Heart left ventricle (tissue), 13 donors: ENCODE results near the gene SYNDIG1.

Source experiments
- POLR2A ChIP-seq, 2 donors: fragments of 450-650 bp; IDR thresholded peaks; one replicate each; pipeline ENCODE4 v1.6.1; 2017; ENCODE audit warnings: antibody characterized with exemption in 2 of 2, mild to moderate bottlenecking in 2 of 2, moderate library complexity in 2 of 2
- TF ChIP-seq, protein P1 (sequence below), 12 donors: fragments of 200-600 bp; sonication (generic) in 4 of 12; IDR thresholded peaks; one replicate each; pipeline versions ENCODE4 v1.5.0 to v1.8.0; 2018 to 2022; ENCODE audit warnings: antibody characterized with exemption in 12 of 12, mild to moderate bottlenecking in 5 of 12
- donor health status: ischemic (EF 13 %, LVEDD 7.1; RV severe dilation, severe dysfunction).
- donor health status: DM: no; HTN: yes; CAD: no.
- donor health status: DM: no; HTN: no; CAD: no.
- donor health status: ischemic (EF 25% LVEDD 6.9; RV normal size, moderate dysfunction).
- donor health status: ischemic (EF 25% LVEDD 5.7; RV mildly dilated, moderate dysfunction).
- donor health status: ischemic (EF 35%, LVEDD 5.7; RV mildly dilated, moderate dysfunction).
- donor health status: nonischemic (EF 11% LVEDD 7.7; RV severe dilation, severe dysfunction).
- donor health status: DM: yes; HTN: yes; CAD: no.
- donor health status: PGD.
- donor health status: ischemic (EF 29% LVEDD 5.4; RV normal size, mild dysfunction).
- donor health status: nonischemic (EF 23%, LVEDD 6.1; RV moderate dilation, normal function).

DNA sequence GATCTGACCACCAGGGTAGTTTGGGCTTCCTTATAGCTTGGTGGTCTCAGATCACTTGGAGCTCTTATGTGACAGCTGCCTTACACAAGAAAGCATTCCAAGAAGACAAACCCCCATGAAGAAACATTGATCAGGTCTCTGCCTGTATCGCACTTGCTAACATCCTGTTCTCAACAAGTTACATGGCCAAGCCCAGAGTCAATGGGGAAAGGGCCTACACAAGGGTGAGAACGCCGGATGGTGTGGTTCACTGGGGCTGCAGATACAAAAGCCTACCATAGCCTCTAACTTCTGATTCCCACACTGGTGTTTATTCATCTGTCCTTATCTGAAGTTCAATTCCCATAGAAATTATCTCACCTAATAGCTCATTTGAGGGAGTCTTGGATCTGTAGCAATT is 235.5 kb downstream of the SYNDIG1 start:
- TF ChIP-seq, protein P1, sequence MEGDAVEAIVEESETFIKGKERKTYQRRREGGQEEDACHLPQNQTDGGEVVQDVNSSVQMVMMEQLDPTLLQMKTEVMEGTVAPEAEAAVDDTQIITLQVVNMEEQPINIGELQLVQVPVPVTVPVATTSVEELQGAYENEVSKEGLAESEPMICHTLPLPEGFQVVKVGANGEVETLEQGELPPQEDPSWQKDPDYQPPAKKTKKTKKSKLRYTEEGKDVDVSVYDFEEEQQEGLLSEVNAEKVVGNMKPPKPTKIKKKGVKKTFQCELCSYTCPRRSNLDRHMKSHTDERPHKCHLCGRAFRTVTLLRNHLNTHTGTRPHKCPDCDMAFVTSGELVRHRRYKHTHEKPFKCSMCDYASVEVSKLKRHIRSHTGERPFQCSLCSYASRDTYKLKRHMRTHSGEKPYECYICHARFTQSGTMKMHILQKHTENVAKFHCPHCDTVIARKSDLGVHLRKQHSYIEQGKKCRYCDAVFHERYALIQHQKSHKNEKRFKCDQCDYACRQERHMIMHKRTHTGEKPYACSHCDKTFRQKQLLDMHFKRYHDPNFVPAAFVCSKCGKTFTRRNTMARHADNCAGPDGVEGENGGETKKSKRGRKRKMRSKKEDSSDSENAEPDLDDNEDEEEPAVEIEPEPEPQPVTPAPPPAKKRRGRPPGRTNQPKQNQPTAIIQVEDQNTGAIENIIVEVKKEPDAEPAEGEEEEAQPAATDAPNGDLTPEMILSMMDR (IDR thresholded peaks at IDR 0.05): no peak
- no peak for TF ChIP-seq POLR2A (IDR thresholded peaks at IDR 0.05)
